Rectal smooth muscle tissue (tissue), 1 donor: ENCODE results near the gene MKX.

ENCODE experiments used
- H3K27ac ChIP-seq: one replicate; pipeline ENCODE4 v1.7.0; 2013; ENCODE audit warnings: low read depth, low read length, inconsistent platforms
- H3K27me3 ChIP-seq: one replicate; pipeline ENCODE4 v1.7.0; 2013; ENCODE audit warnings: low read length; ENCODE audit not compliant: control insufficient read depth, insufficient read depth
- H3K36me3 ChIP-seq: one replicate; pipeline ENCODE4 v1.7.0; 2013; ENCODE audit warnings: low read length; ENCODE audit not compliant: control insufficient read depth, insufficient read depth
- H3K4me1 ChIP-seq: one replicate; pipeline ENCODE4 v1.7.0; 2013; ENCODE audit warnings: low read length; ENCODE audit not compliant: control insufficient read depth, insufficient read depth
- H3K4me3 ChIP-seq: one replicate; pipeline ENCODE4 v1.7.0; 2013; ENCODE audit warnings: low read length
- H3K9ac ChIP-seq: one replicate; pipeline ENCODE4 v1.7.0; 2013; ENCODE audit warnings: low read length

MKX gene

GRCh38 chr10:27701938-27702537, 43.6 kb downstream of the MKX start:
- H3K27ac ChIP-seq = no peak overlapping the region
- no peak overlapping the region for H3K4me3 ChIP-seq

DNA sequence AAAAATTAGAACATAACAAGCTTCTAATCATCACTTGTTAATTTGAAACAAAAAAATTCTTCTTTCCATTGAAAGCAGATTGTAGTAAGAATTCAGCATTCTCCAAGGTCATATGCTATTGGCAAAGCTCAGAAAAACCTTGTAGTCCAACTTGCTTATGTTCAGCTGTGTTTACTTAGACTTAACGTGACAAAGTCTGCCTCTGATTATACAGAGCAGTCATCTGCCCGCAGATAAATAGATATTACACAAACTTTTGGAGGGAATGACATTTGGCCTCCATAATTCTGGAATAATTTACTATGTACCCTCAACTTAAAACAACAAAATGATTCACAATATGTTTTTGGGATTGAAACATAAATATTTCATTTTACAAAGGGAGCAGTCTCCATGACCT, 45.8 kb downstream of the MKX start:
- no peak overlapping the region for H3K9ac ChIP-seq
- no peak overlapping the region for H3K4me3 ChIP-seq
- H3K27ac ChIP-seq = no peak overlapping the region
- peaks cover 9% of the 10 kb centered on the region for H3K4me1 ChIP-seq
- no peaks in the 10 kb centered on the region for H3K36me3 ChIP-seq
- no peaks in the 10 kb centered on the region for H3K27me3 ChIP-seq

More at GRCh38 chr10:27701938-27702537, 43.6 kb downstream of the MKX start:
- Histone ChIP-seq H3K4me1 (no peaks in the 10 kb centered on the region), H3K27me3 (no peaks in the 10 kb centered on the region), H3K9ac (no peak overlapping the region), H3K36me3 (no peaks in the 10 kb centered on the region)

- Histone ChIP-seq H3K4me1 (peaks cover 9% of the 10 kb centered on the region), H3K9ac (no peak overlapping the region), H3K27me3 (no peaks in the 10 kb centered on the region), H3K4me3 (no peak overlapping the region), H3K36me3 (no peaks in the 10 kb centered on the region), H3K27ac (no peak overlapping the region)
These were observed 46.7 kb downstream of the MKX start for GRCh38 chr10:27698961-27699360.

DNA sequence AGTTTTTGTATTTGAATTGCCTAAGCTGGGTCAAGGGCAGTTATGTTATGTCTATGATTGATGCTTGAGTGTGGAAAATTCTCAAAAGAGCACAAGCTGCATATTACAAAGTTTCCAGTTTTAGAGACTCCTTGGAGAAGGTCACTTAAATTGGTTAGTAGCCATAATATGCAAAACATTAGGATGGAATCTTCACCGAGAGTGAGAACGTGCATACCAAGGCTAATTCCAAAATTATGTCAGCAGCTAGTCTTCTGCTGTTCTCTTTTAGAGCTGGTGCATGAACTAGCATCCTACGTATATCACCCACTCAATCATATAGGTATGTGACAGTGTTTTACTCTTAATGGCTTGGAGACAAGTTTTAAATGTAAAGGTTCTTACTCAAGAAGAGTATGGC, 49.2 kb downstream of the MKX start:
- Histone ChIP-seq H3K4me1 (peaks cover 13% of the 10 kb centered on the region), H3K9ac (no peak overlapping the region), H3K27ac (no peak overlapping the region), H3K27me3 (no peaks in the 10 kb centered on the region), H3K4me3 (no peak overlapping the region), H3K36me3 (no peaks in the 10 kb centered on the region)

GRCh38 chr10:27695706-27696105, 49.9 kb downstream of the MKX start:
- Histone ChIP-seq H3K27me3 (no peaks in the 10 kb centered on the region), H3K9ac (no peak overlapping the region), H3K36me3 (no peaks in the 10 kb centered on the region), H3K4me1 (peaks cover 13% of the 10 kb centered on the region), H3K4me3 (no peak overlapping the region), H3K27ac (no peak overlapping the region)

- no peak overlapping the region for H3K4me3 ChIP-seq
- H3K27ac ChIP-seq = no peak overlapping the region
- peaks cover 13% of the 10 kb centered on the region for H3K4me1 ChIP-seq
- H3K36me3 ChIP-seq = no peaks in the 10 kb centered on the region
- H3K27me3 ChIP-seq = no peaks in the 10 kb centered on the region
- H3K9ac ChIP-seq = no peak overlapping the region
These were observed 50.5 kb downstream of the MKX start for GRCh38 chr10:27695088-27695487.

- H3K27me3 ChIP-seq = no peaks in the 10 kb centered on the region
- H3K4me1 ChIP-seq = peaks cover 13% of the 10 kb centered on the region
- no peak overlapping the region for H3K27ac ChIP-seq
- H3K9ac ChIP-seq = no peak overlapping the region
- no peak overlapping the region for H3K4me3 ChIP-seq
- H3K36me3 ChIP-seq = no peaks in the 10 kb centered on the region
These were observed 53.0 kb downstream of the MKX start for GRCh38 chr10:27692663-27693062.

DNA sequence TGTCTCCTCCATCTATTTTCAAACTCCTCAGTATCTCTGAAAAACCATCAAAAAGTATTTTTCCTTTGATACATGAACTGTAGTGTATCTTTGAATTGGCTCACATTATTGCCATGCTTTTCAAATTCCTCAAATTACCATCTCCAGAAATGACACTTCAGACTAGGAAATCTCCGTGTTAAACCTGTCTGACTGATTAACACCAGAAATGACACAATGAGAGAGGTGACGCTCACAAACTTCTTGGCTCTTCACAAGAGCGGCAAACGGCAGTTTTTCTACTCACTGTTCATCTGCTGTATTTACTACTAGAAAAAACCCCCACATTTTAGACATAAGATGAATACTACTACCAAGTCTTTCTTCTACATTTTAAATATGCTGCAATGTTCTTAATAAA, 56.6 kb downstream of the MKX start:
- Histone ChIP-seq H3K27me3 (no peaks in the 10 kb centered on the region), H3K4me1 (peaks cover 4% of the 10 kb centered on the region), H3K4me3 (no peak overlapping the region), H3K27ac (no peak overlapping the region), H3K9ac (no peak overlapping the region), H3K36me3 (no peaks in the 10 kb centered on the region)

GRCh38 chr10:27688276-27688675, 57.3 kb downstream of the MKX start:
- H3K9ac ChIP-seq = no peak overlapping the region
- H3K4me1 ChIP-seq = peaks cover 3% of the 10 kb centered on the region
- no peaks in the 10 kb centered on the region for H3K36me3 ChIP-seq
- H3K4me3 ChIP-seq = no peak overlapping the region
- no peak overlapping the region for H3K27ac ChIP-seq
- no peaks in the 10 kb centered on the region for H3K27me3 ChIP-seq

GRCh38 chr10:27687743-27688142, 57.9 kb downstream of the MKX start:
- Histone ChIP-seq H3K36me3 (no peaks in the 10 kb centered on the region), H3K4me1 (no peaks in the 10 kb centered on the region), H3K27ac (no peak overlapping the region), H3K9ac (no peak overlapping the region), H3K4me3 (no peak overlapping the region), H3K27me3 (no peaks in the 10 kb centered on the region)

- Histone ChIP-seq H3K36me3 (no peaks in the 10 kb centered on the region), H3K4me3 (no peak overlapping the region), H3K4me1 (no peaks in the 10 kb centered on the region), H3K27me3 (no peaks in the 10 kb centered on the region), H3K9ac (no peak overlapping the region), H3K27ac (no peak overlapping the region)
These were observed 58.3 kb downstream of the MKX start for GRCh38 chr10:27687326-27687725.

- H3K4me3 ChIP-seq = no peak overlapping the region
- H3K9ac ChIP-seq = no peak overlapping the region
- H3K27ac ChIP-seq = no peak overlapping the region
- no peaks in the 10 kb centered on the region for H3K27me3 ChIP-seq
- no peaks in the 10 kb centered on the region for H3K4me1 ChIP-seq
- no peaks in the 10 kb centered on the region for H3K36me3 ChIP-seq
These were observed 59.9 kb downstream of the MKX start for GRCh38 chr10:27685681-27686080.

DNA sequence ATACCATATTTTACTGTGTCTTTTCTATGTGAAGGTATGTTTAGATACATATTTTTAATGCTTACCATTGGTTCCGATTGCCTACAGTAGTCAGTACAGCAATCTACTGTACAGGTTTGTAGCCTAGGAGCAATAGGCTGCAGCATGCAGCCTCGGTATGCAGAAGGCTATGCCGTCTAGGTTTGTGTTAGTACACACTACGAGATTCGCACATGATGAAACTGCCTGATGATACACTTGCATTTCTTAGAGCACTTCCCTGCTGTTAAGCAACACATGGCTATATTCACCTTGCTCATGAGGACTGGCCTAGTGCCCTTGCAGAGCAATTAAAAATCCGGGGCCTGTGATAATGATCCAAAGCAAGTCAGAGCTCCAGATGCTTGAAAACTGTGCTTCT, 62.4 kb downstream of the MKX start:
- H3K9ac ChIP-seq = no peak overlapping the region
- no peaks in the 10 kb centered on the region for H3K4me1 ChIP-seq
- H3K4me3 ChIP-seq = no peak overlapping the region
- H3K27me3 ChIP-seq = no peaks in the 10 kb centered on the region
- no peaks in the 10 kb centered on the region for H3K36me3 ChIP-seq
- no peak overlapping the region for H3K27ac ChIP-seq
